Smooth muscle cell of the brain vasculature (primary cell): Measurements from ENCODE around the gene LRRC37A.
"Not testable (repeated sequence)": the region's sequence is repeated elsewhere in the genome, so short reads cannot be mapped to it uniquely, and the experiment has no call there.

ENCODE experiments used
- DNase-seq: peaks from one replicate; pipeline ENCODE4 v3.0.0-alpha.2; 2012; ENCODE audit warnings: low read depth, low spot score

Gene LRRC37A

DNA sequence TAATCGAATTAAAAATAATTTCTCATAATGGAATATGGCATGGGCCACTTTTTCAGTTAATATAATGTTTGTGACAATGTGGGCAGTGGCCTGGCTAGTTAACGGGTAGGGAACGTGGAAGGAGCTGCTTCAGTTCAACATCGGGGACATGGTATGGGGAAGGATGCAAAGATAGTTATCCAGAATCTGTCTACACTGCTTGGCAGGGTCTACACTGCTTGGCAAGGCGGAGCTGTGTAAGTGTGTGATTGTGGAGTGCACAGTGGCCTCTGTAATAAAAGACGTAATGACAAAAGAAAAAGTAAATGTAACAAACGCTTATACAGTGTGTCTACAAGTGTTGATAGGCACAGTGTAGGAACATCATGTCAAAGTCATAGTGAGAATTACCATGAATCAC lies 7.3 kb upstream of the LRRC37A start:
- DNase-seq = not testable (repeated sequence)

DNA sequence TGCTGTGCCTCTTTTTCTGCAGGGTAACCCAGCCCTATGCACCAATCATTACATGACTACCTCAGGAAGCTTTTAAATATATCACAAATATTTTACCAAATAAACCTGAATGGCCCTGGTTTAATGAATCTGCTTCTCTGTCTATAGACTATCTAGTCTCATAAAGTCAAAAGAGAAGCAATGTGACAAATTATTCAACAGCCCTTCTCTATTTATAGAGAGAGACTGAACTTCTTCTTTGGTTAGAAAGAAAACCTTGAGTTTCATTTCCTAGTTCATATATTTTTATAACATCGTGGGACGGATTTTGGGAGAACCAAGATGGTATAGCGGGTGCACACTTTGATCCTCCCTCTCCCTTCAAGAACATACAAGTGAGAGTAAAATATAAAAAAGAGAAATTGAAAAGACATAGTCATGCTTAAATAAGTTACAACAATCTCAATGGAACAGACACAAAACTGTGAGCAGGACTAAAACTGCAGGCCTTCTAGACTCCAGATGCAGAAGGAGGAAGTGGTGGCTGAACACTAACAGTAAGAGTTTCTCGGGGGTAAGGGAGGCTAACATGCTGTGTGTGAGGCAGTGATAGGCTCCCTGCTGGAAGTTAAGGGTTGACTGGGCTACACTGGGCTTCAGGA lies 3.9 kb upstream of the LRRC37A start:
- DNase-seq = not testable (repeated sequence)

DNA sequence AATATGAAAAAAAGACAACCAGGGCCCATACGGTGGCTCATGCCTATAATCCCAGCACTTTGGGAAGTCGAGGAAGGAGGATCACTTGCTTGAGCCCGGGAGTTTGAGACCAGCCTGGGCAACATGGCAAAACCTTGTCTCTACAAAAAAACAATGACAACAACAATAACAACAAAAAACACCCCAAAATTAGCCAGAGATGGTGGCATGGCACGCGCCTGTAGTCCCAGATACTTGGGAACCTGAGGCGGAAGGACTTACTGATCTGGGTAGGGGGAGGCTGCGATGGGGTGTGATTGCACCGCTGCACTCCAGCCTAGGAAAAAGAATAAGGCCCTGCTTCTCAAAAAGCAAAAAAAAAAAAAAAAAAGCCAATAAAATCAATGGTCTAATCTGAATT lies 3.3 kb upstream of the LRRC37A start:
- DNase-seq = not testable (repeated sequence)

DNA sequence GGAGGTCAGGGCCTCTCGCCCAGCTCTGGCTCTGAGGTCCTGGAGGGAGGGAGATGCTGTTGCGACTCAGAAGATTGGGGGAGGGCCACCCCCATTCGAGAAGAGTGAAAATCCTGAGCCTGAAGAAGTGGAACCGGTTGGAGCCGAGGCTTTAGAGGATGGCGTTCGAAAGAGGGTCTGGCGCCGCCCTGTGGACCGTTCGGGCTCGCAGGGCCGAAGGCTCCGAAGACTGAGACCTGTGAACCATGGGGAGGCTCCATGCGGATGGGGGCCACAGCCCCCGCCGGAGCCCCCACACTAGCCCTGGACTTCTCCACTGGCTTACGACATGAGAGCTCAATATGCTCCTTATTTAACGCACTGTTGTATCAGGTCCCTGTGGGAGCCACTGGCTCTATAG lies 46.3 kb downstream of the LRRC37A start:
- DNase-seq = not testable (repeated sequence)

DNA sequence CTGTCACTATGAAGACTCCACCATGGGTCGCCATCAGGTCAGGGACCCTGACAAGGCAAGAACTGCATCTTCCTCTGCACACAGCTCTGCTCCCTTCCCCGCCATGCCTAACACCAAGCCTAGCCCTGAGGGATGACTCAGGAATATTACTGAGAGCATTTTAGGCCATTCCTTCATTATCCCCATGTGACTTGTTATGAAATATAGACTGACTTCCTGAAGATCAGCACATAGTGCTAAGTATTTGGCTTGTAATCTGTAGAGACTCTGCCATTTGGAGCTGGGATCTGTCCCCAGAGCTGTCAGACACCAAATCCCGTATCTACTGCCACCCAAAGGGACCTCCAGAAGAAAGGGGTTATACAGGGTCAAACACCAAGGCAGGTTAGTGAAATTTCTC lies 47.2 kb downstream of the LRRC37A start:
- DNase-seq = not testable (repeated sequence)

DNA sequence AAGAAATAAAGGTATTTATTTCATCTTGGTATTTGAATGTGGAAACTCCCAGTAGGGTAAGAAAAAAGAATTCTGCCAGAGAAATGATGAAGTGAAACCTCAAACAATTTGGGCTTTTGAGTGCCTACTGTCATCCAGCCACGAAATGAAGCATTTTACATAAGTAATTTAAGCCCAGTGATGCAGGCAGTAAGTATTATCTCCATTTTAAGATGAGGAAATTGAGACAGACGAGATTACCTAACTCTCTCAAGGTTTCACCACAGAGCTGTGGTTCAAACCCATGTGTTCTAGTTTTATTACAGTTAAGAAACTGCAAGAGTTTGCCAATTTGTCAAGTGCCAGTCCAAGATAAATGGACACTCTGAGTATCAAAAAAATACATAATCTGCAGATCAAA lies 53.4 kb downstream of the LRRC37A start:
- not testable (repeated sequence) for DNase-seq

DNA sequence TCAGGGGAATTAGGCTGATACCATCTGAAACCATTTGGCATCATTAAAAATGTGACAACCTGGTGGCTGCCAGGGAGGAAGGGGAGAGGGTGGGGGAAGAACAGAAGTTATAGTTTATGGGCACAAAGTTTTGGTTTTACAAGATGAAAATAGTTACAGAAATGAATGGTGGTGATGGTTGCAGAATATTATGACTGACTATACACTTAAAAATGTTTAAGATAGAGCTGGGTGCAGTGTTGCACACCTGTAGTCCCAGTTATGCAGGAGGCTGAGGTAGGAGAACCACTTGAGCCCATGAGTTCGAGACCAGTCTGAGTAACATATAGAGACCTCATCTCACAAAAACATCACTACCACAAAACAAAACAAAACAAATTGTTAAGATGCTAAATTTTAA lies 54.1 kb downstream of the LRRC37A start:
- DNase-seq = not testable (repeated sequence)

DNA sequence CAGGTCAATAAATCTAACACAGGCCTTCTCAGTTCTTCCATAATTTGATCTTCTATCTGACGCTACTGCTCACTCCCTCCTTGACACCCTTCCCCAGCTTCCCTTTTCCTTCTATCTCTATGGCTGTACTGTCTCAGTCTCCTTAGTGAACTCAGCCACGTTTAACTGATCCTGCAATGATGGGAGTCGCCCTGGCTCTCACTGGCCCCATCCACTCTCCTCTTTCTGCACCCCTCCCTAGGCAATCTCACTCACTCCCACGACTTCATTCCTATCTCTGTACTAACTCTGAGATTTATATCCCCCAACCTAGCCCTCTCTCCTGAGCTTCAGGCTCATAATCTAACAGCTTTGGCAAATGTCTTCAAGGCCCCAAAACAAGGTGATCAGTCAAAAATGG lies 58.9 kb downstream of the LRRC37A start:
- not testable (repeated sequence) for DNase-seq

DNA sequence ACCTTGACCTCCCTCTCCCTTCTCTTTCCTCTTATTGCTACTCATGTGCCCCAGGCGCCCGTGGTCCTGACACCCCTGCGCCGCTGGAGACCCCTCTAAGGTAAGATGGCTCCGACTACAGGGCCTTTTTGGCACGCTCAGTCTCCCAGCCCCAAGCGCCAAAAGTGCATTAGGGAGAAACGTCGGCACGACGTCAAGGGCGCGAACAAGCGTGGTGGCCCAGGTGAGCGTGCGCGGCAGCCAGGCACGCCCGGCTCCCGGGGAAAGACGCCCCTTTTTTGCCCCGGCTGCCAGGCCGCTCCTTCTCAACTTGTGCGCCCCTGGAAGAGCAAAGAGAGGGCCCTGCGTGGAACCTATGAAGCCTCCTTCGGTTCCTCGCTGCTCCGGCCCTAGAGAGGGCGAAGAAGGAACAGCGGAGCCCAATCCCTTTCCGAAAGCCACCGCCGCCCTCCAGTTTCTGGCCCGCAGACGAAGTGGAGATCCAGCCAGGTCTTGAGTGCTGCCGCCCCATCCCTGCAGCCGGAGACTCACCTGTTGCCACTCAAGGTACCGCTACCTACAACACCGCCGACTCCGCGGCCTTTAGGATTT lies 66.3 kb downstream of the LRRC37A start:
- DNase-seq = not testable (repeated sequence)

DNA sequence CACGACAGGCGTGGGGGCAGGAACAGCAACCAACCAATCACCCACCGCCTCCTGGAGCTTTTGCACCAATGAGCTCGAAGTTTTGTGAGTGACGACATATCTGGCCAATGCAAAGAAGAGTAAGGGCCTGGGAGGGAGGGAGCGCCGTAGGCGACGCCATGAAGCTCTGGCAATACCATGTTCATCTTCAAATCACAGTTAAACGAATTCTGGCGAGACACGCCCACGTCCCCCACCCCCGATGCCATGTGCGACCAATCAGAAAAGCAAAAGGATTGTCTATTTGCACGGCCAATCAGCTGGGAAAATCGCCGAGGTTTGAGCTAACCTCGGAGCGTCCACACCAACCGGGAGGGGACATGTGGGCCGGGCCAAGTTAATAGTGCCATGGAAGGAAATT lies 66.8 kb downstream of the LRRC37A start, which contains the start of gene ARL17B:
ARL17B (minus strand) TSS at position 12 of the 400 bp plus-strand sequence. CDS start 3,369 bp downstream, outside the sequence.
- DNase-seq = not testable (repeated sequence)

DNA sequence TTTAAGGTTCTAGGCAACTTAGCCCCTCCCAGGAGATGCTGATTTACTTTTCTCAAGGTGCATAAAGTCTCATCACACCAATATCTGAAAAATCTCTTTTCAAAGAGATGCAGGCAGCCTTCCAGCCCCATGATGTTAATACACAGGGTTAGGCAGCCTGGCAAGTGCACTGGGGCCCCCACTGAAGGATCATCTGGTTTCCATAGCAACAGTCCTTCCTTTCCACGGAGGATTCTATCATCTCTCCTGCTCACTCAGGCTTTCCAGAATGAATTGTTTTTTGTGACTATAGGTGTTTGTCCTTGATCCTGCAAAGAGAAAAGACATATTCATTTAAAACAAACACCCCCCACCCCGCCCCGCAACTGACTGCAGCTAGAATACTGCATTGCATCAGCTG lies 72.6 kb downstream of the LRRC37A start:
- not testable (repeated sequence) for DNase-seq

DNA sequence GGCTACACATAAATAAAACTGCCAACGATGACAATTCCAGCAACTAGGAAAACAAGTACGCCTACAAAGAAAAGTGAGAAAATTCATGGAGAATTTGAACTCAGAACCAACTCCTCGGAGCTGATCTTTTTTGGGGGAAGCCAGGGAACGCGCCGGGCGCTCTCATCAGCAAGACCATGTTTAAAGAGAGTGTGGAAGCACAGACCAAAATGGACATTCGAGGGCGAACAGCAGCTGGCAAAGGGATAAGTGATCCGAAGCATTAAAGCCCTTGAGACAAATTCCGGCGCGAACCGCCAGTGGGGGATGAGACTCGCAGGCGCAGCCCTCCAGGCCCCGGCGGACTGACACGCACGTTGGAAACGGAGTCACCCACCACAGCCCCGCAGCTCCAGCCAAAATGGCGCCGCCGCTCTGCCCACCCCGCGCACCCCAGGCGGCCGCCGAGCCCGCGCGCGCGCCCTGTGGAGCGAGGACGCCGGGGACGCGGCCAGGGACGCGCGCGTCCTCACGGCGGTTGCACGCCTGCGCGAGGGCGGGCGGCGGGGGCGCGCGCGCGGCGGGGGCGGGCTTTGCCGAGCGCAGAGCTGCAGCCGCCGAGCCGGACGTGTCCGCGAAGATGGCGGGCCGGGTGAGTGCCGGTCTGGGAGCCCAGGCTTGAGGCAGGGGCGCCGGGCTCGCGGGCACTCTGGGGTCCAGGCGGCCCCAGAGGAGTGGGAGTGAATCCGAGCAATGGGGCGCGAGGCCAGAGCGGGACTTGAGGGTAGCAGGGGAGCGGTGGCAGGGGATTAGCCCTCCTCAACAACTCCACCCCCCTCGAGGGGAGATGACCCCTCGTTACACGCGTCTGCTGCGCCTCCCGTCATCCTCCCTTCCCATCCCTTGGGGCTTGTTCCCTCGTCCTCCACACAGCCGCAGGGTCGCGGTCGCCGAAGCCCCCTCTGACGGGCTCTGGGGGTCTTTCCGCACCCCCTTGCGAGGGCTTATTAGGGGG lies 77.6 kb downstream of the LRRC37A start:
- not testable (repeated sequence) for DNase-seq

DNA sequence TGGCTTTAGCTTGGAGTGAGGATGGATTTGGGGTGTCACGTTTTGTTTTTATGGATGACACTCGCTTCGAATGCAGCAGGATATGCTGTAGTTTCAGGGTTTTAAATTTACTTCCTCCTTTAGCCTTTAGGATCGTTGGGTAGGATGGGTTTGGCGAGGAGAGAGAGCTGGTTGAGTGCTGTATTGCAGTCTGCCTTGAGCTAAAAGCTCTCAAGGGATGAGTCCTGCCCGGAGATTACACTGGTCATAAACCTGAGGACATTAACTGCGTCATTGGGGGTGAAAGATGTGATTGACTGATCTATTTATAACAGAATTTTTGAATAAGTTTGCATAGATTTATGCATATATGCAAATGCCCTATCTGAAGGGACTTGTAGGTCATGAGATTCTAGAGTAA lies 78.5 kb downstream of the LRRC37A start:
- DNase-seq = not testable (repeated sequence)

DNA sequence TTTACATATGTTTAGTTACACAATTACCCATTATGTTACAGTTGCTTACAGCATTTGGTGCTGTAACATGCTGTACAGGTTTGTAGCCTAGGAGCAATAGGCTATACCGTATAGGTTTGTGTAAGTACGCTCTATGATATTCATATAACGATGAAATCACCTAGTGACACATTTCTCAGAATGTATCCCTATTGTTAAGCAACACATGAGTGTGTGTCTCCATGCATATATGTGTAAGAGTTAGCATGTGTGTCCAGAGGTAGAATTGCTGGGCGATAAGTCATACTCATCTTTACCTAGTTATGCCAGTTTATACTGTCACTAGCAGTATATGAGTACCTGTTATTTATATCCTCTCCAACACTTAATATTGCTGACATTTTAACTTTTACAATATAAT lies 88.2 kb downstream of the LRRC37A start:
- not testable (repeated sequence) for DNase-seq

DNA sequence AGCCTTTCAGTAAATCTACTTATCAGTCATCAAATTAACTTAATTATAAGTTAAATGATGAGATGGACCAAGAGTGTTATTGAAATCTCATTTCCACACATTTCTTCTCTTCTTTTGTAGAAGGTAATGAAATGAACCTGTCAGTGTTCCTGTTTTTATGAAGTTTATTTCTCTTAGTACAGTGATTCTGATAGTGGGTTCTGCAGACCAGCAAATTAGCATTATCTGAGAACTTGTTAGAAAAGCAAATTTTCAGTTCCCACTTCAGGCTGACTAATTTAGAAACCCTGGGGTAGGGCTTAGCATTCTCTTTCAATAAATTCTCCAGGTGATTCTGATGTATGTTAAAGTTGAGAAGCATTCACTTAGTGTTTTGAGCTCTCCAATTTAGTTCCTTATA lies 90.6 kb downstream of the LRRC37A start:
- DNase-seq = not testable (repeated sequence)
